ENCODE data around the gene TSPYL1. TPM values are rescaled to one million over a fixed set of nuclear protein-coding genes. Genes with fewer than 3 reads are reported as not detected.

The TSPYL1 gene
- total and polyA plus RNA-seq, 2 of the 8 experiments (the other 6 are each of a cell fraction or from before 2014, with no cell fraction given): 33.2 to 79.1 TPM

DNA sequence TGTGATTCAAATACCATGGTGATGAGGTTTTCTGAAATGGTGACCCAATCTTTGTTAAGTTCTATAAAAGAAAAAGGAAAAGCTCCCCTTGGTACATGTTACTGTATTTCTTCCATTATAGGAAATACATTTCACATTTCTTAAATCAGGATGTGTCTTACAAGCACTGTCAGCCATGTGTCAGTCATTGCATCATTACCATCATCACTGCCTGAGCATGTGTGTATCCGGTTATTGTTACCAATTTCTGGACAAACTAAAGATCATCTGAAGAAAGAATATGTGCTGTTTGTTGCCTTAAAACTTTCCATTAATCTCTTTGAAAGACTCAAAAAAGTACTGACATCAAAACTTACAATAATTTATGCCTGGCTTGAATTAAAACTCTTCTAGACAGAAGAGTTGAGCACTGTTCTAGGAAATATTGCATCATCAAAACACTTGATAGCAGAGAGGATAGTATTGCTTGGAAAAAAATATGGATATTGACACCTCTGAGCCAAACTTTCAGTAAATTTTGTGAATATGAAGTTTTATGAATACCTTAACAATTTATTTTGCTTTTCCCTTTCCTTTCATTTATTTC lies 7.1 kb upstream of the TSPYL1 start:
- Histone ChIP-seq H4K8ac (ENCODE audit: extremely low read depth, insufficient read depth, low read length) (no peak overlapping the region), H3K4ac (replicated peaks; ENCODE audit: insufficient read length, low read depth, low read length) (no peak overlapping the region), H3K18ac (ENCODE audit: extremely low read depth, low read length) (no peak overlapping the region), H2AK5ac (ENCODE audit: low read depth, low read length) (no peak overlapping the region), H3K4me3 (ENCODE audit: extremely low read depth in 1 of 4, insufficient read depth in 2 of 4, low read depth in 3 of 4, low read length in 4 of 4) (no peak overlapping the region), H2BK12ac (ENCODE audit: low read depth, low read length) (no peak overlapping the region), H3K79me2 (ENCODE audit: control insufficient read depth in 1 of 2, insufficient read depth in 2 of 2, low read length in 2 of 2) (no peaks in the 10 kb centered on the region), H3K14ac (ENCODE audit: insufficient read length) (no peak overlapping the region), H3K4me2 (ENCODE audit: insufficient read depth in 1 of 2, low read depth in 2 of 2, low read length in 2 of 2) (no peak overlapping the region), H3K4me1 (replicated peaks in 1 of 4; ENCODE audit: control insufficient read depth in 3 of 4, insufficient read depth in 4 of 4, low read length in 3 of 4) (peaks cover 0 to 2% (median 0%) of the 10 kb centered on the region in 4 experiments; a peak in 1 of 7 replicates), H3K79me1 (ENCODE audit: low read depth, low read length) (no peaks in the 10 kb centered on the region), H3K56ac (replicated peaks; ENCODE audit: insufficient read length, low read depth, low read length) (no peak overlapping the region), H2BK15ac (ENCODE audit: low read length) (no peak overlapping the region), H4K20me1 (replicated peaks in 1 of 2; ENCODE audit: control insufficient read depth in 1 of 2, insufficient read depth in 2 of 2, low read length in 2 of 2) (no peaks in the 10 kb centered on the region), H3K23ac (ENCODE audit: insufficient read length) (no peak overlapping the region), H3K9me3 (ENCODE audit: insufficient read depth in 2 of 2, low read depth in 1 of 2, low read length in 1 of 2) (no peaks in the 10 kb centered on the region), H3K9ac (replicated peaks in 1 of 4; ENCODE audit: extremely low read depth in 1 of 4, low read depth in 3 of 4, low read length in 3 of 4) (no peak overlapping the region), H2AFZ (ENCODE audit: low read length) (no peak overlapping the region), H3K27ac (ENCODE audit: low read depth, low read length) (no peak overlapping the region), H2BK5ac (ENCODE audit: low read depth, low read length) (no peak overlapping the region), H3K36me3 (ENCODE audit: control insufficient read depth in 2 of 4, insufficient read depth in 4 of 4, low read length in 3 of 4) (no peaks in the 10 kb centered on the region), H3K27me3 (replicated peaks in 1 of 4; ENCODE audit: control insufficient read depth in 3 of 4, extremely low read depth in 1 of 4, insufficient read depth in 3 of 4, low read length in 3 of 4) (no peaks in the 10 kb centered on the region), H2BK20ac (ENCODE audit: low read length) (no peak overlapping the region), H3K23me2 (ENCODE audit: low read depth, low read length) (no peaks in the 10 kb centered on the region), H2BK120ac (replicated peaks; ENCODE audit: low read depth, low read length) (no peak overlapping the region), H4K91ac (replicated peaks; ENCODE audit: insufficient read length, low read length) (no peak overlapping the region), H4K5ac (ENCODE audit: insufficient read length, low read depth, low read length) (no peak overlapping the region)
- CTCF ChIA-PET (ENCODE audit: partially characterized antibody): interaction anchor here (0.5 to 3.4 kb wide), 67 partner anchors 8 to 380 kb away, joined by 3 to 28 read pairs (median 6); partner anchors contain the start of genes CALHM4, CALHM5, CALHM6 and RWDD1
- DNase-seq (ENCODE audit: low read depth in 1 of 2, low spot score in 2 of 2) (no peak), FAIRE-seq (no peak)
- 64% methylated on average over 1 of the region's 1 CpG; no CpG with 5 or more reads in 1 of the 2 experiments for WGBS, 2 experiments (ENCODE audit: extremely low coverage in 1 of 2, insufficient coverage in 1 of 2, insufficient read length in 1 of 2, insufficient replicate concordance in 2 of 2, low coverage in 1 of 2, low lambda C conversion rate in 2 of 2, missing lambda C conversion rate in 1 of 2)
- POLR2A ChIA-PET (ENCODE audit: partially characterized antibody): interaction anchor here (1.0 to 2.4 kb wide), 4 partner anchors 7 to 225 kb away, joined by 3 to 12 read pairs (median 3); partner anchors contain the start of genes CALHM5 and TSPYL1
- no peak for TF ChIP-seq KDM1A (IDR thresholded peaks at IDR 0.05; ENCODE audit: borderline replicate concordance, low read length)
- TF ChIP-seq RBBP5 (IDR thresholded peaks at IDR 0.05; ENCODE audit: borderline replicate concordance, low read depth, low read length): no peak
- no peak for TF ChIP-seq EGR1 (IDR thresholded peaks at IDR 0.05; ENCODE audit: borderline replicate concordance, low read depth, low read length)
- TF ChIP-seq, protein P1, sequence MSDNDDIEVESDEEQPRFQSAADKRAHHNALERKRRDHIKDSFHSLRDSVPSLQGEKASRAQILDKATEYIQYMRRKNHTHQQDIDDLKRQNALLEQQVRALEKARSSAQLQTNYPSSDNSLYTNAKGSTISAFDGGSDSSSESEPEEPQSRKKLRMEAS (IDR thresholded peaks at IDR 0.05): no peak
- TF ChIP-seq SRF (IDR thresholded peaks at IDR 0.05; ENCODE audit: low read depth, low read length): no peak
- TF ChIP-seq CEBPB (IDR thresholded peaks at IDR 0.05; ENCODE audit: low read depth, low read length): no peak
- TF ChIP-seq SP2 (IDR thresholded peaks at IDR 0.05; ENCODE audit: low read length): no peak
- TF ChIP-seq RXRA (IDR thresholded peaks at IDR 0.05; ENCODE audit: insufficient read depth, low read depth, low read length): no peak

All from H1 (cell line).